HG03064 (cell line): Measurements from ENCODE around the gene ITPR1.

Experiments used
- ATAC-seq: cut with Tn5 transposase; IDR thresholded peaks from one replicate; pipeline ENCODE4 v1.9.1; 2021; ENCODE audit warnings: low read depth; ENCODE audit not compliant: unreplicated experiment

Gene ITPR1

DNA sequence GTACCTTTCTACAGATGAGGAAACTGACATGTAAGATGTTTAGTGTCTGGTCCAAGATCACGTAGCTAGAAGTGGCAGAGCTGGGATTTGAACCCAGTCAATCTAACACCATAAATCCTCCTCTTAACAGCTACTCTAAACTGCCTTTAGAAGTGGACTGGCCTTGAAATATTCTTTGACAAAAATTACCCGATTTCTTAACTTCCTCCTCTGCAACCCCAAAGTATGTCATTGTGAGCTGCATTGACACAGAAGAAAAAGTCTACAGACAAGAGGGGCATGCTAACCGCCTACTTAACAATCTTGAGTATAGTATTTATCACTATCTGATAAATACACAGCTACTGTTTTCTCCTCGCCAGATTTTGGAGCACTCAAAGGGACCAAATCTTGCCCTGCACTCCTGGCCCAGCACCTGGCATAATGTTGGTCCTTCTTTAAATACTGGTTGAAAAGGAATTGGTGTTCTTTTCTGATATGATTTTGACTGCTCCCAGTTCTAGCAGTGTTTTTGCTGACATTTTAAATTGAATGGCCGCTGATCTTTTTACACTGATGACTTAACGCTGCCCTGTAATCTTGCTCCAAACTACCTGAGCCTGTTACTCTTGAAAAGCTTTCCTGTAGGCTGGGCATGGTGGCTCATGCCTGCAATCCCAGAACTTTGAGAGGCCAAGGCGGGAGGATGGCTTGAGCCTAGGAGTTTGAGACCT is 36.9 kb downstream of the ITPR1 start:
- ATAC-seq = no peak

DNA sequence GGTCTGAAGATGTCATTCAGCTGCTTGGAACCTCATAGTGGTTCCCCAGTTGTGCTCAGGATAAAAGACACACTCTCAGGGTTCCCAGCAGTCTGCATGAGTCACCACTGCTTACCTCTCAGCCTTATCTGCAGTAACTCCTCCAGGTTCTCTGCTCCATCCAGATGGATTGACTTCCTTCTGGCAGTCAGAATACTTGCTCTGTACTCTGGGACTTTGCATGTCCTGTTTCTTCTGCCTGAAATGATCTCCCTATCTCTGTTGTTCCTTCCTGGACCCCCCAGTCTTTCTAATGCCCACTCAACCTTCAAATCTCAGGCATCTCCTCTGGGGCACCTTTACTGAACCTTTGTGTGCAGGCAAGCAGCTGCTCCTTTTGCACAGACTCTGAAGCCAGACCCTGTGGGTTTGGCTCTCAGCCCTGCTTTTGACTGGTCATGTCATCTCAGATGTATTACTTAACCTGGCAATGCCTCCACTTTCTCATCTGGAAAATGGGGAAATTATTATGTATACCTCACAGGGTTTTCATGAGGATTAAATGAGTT is 38.4 kb downstream of the ITPR1 start:
- no peak for ATAC-seq

GRCh38 chr3:4532535-4533112 is 39.5 kb downstream of the ITPR1 start:
- ATAC-seq = no peak

GRCh38 chr3:4533489-4534443 is 40.6 kb downstream of the ITPR1 start:
- ATAC-seq = no peak

DNA sequence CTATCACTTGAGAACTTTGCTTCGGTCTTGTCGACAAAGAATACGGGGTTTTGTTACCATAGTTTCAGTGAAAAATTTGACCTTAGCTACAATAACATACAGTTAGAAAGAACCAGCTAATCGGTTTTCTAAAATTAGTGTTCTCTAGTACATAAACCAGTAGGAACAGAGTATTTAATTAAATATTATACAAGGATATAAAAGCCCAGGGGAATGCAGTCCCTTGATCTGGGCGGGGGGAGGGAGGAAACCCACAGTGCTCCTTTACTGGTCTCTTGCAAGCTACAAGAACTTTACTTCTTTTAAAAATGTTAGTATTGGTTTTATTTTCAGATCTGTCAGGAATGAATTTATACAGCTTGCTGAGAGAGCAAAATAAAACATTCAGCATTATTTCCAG is 41.8 kb downstream of the ITPR1 start:
- ATAC-seq = no peak

- no peak for ATAC-seq
Observed at GRCh38 chr3:4536260-4536659, 43.1 kb downstream of the ITPR1 start.

DNA sequence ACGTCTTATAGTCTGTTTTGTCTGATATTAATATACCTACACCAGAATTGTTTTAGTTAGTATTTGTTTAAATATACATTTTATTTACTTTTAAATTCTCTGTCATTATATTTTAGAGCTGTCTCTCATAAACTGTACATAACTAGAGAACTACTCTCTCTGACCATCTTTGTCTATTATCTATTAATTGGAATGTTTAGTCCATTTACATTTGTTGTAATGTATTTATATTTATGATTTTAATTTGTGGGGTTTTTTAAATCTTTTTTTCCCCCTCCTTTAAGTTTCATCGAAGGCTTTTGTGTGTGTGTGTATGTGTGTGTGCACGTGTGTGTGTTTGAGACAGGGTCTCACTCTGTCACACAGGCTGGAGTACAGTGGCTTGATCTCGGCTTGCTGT is 47.1 kb downstream of the ITPR1 start:
- no peak for ATAC-seq

GRCh38 chr3:4543110-4543509 is 50.0 kb downstream of the ITPR1 start:
- ATAC-seq = no peak

- ATAC-seq = no peak
Observed at GRCh38 chr3:4546346-4547178, 53.4 kb downstream of the ITPR1 start.

DNA sequence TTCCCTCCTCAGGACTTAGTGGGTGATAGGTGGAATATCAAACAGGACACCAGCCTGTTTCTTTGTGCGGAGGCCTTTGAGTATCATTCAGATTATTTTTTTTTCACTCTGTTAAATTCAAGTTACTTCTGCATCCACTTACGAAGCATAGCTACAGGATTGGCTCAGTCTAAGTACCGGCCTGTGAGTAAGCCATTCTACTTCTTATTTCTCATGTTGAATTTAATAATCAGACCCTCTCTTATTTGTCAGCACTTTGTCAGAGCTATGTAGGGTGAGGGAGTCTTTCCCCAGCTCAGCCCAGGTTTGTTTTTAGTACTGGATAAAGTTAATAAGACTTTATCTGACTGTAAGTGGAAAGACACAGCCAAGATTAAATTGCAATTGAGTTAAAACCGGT is 54.7 kb downstream of the ITPR1 start:
- no peak for ATAC-seq

GRCh38 chr3:4548356-4548755 is 55.2 kb downstream of the ITPR1 start:
- ATAC-seq = no peak

- no peak for ATAC-seq
Observed at GRCh38 chr3:4548780-4549179, 55.6 kb downstream of the ITPR1 start.

GRCh38 chr3:4549896-4550295 is 56.7 kb downstream of the ITPR1 start:
- ATAC-seq = no peak

- ATAC-seq = no peak
Observed at GRCh38 chr3:4551051-4551711, 58.0 kb downstream of the ITPR1 start.

DNA sequence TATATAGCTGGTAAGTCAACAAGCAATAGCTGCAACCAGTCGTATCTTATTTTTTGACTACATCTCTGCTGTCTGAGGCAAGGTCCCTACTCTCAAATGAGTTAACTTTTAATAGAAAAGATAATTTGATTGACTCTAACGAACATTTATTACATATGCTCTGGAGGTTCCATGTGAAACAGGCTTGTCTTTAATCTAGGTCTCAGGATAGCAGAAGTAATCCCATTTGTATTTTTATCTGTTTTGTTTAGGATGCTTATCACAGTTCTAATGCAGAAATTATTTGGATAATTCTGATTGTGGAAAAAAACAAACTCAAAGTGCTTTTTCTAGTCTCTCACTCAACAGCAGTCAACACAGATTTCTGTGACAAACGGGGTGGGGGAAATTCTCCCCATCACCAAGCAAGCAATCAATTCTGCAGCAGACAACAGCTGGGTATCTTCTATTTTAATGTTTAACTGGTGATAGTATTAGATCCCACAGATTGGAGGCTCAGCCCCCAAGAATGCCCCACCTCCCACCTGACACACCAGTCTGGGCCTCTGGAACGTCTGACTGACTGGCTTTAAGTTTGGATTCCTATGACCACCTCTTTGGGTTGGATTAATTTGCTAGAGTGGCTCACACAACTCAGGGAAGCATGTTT is 58.8 kb downstream of the ITPR1 start:
- no peak for ATAC-seq

- no peak for ATAC-seq
Observed at GRCh38 chr3:4552811-4553210, 59.7 kb downstream of the ITPR1 start.

- ATAC-seq = no peak
Observed at GRCh38 chr3:4561661-4562060, 68.5 kb downstream of the ITPR1 start.

- ATAC-seq = no peak
Observed at GRCh38 chr3:4562595-4562994, 69.4 kb downstream of the ITPR1 start.

- no peak for ATAC-seq
Observed at GRCh38 chr3:4564270-4564669, 71.1 kb downstream of the ITPR1 start.
